Esophagus muscularis mucosa (tissue), 4 donors: ENCODE measurements around the gene MMP10. TPM values are rescaled to one million over a fixed set of nuclear protein-coding genes. Genes with fewer than 3 reads are reported as not detected.

Experiments used
- DNase-seq: peaks from one replicate; pipeline ENCODE4 v3.0.0-alpha.2; 2017; ENCODE audit errors: extremely low spot score
- H3K27ac ChIP-seq, 4 donors: fragments of 200-600 bp; sonication (generic); replicated peaks in 1 of 4; 1 replicate in 3 of 4; 2 replicates in 1 of 4; pipeline ENCODE4 v1.5.1; 2016 to 2019; ENCODE audit warnings: mild to moderate bottlenecking in 1 of 4
- H3K27me3 ChIP-seq, 4 donors: fragments of 200-600 bp; sonication (generic); one replicate each; pipeline versions ENCODE4 v1.5.1 to v1.6.0; 2016 to 2019
- H3K36me3 ChIP-seq, 4 donors: fragments of 200-600 bp; sonication (generic); one replicate each; pipeline ENCODE4 v1.5.1; 2016 to 2019
- H3K4me1 ChIP-seq, 4 donors: fragments of 200-600 bp; sonication (generic); one replicate each; pipeline ENCODE4 v1.5.1; 2016 to 2019
- H3K4me3 ChIP-seq, 4 donors: fragments of 200-600 bp; sonication (generic); 1 replicate in 2 of 4; 2 replicates in 2 of 4; pipeline ENCODE4 v1.5.1; 2016 to 2019; ENCODE audit warnings: mild to moderate bottlenecking in 4 of 4, moderate library complexity in 1 of 4
- H3K9me3 ChIP-seq, 4 donors: fragments of 200-600 bp; sonication (generic); 1 replicate in 3 of 4; 2 replicates in 1 of 4; pipeline ENCODE4 v1.5.1; 2016 to 2019
- EP300 ChIP-seq: sonication (generic); formaldehyde crosslinking; IDR thresholded peaks from one replicate; pipeline ENCODE4 v1.6.1; 2017; ENCODE audit warnings: antibody characterized with exemption
- POLR2A ChIP-seq: fragments of 450-650 bp; IDR thresholded peaks from one replicate; pipeline ENCODE4 v1.6.1; 2017; ENCODE audit warnings: antibody characterized with exemption, moderate library complexity, mild to moderate bottlenecking, low read depth
- POLR2AphosphoS5 ChIP-seq, 2 donors: sonication (generic); formaldehyde crosslinking; IDR thresholded peaks; one replicate each; pipeline ENCODE4 v1.6.1; 2017; ENCODE audit warnings: antibody characterized with exemption in 2 of 2
- WGBS: methylation state at CpG from one replicate; pipeline ENCODE4 v1.1.5; 2018; 5-methylcytosine and 5-hydroxymethylcytosine counted together
- intact Hi-C: fragments of 100-400 bp; cut with DNase I; formaldehyde crosslinking; loops from one replicate; pipeline ENCODE4 v1.15.1; 2023
- total RNA-seq, 4 donors: library from RNA; depleted of rRNA; stranded (reverse); fragments of >200 nt; gene quantifications; one replicate each; pipeline versions ENCODE4 v1.1.0 to v1.2.1, GENCODE V29; 2016
- TF ChIP-seq, protein P1 (sequence below), 3 experiments: fragments of 200-600 bp in 2 of 3; fragments of 450-650 bp in 1 of 3; sonication (generic) in 2 of 3; IDR thresholded peaks; one replicate each; pipeline ENCODE4 v1.5.1; 2017 to 2019; ENCODE audit warnings: antibody characterized with exemption in 3 of 3, mild to moderate bottlenecking in 2 of 3, moderate library complexity in 1 of 3

MMP10 gene
- total RNA-seq, 4 donors from 2014 or later, result not detected

DNA sequence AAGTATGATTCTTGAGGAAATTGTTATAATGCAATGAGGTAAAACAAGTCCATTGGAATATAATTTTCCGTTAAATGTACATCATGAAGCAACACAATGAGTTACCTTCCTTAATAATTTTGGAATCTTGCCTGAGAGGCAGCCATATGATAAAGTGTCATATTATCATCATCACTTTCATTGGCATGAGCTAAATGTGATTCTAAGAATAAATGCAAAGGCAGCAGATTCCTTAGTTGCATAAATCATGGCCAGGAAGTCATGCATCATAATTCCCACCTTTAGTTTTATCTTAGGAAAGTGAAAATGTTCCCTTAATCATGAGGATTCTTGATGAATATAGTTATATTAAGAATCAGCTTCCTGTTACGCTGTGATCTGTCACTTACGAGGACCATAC is 31.8 kb upstream of the MMP10 start:
- WGBS, result 66% methylated on average over 3 of the region's 3 CpGs
- Histone ChIP-seq H3K9me3 (no peaks in the 10 kb centered on the region), H3K4me1 (no peaks in the 10 kb centered on the region), H3K27me3 (peaks cover 0 to 7% (median 0%) of the 10 kb centered on the region in 4 donors), H3K4me3 (no peak overlapping the region), H3K27ac (no peak overlapping the region), H3K36me3 (no peaks in the 10 kb centered on the region)
- no peak for DNase-seq
- TF ChIP-seq POLR2A (no peak), POLR2AphosphoS5 (IDR thresholded peaks at IDR 0.05) (no peak), EP300 (no peak)
- TF ChIP-seq, protein P1, sequence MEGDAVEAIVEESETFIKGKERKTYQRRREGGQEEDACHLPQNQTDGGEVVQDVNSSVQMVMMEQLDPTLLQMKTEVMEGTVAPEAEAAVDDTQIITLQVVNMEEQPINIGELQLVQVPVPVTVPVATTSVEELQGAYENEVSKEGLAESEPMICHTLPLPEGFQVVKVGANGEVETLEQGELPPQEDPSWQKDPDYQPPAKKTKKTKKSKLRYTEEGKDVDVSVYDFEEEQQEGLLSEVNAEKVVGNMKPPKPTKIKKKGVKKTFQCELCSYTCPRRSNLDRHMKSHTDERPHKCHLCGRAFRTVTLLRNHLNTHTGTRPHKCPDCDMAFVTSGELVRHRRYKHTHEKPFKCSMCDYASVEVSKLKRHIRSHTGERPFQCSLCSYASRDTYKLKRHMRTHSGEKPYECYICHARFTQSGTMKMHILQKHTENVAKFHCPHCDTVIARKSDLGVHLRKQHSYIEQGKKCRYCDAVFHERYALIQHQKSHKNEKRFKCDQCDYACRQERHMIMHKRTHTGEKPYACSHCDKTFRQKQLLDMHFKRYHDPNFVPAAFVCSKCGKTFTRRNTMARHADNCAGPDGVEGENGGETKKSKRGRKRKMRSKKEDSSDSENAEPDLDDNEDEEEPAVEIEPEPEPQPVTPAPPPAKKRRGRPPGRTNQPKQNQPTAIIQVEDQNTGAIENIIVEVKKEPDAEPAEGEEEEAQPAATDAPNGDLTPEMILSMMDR (IDR thresholded peaks at IDR 0.05), result no peak
- intact Hi-C loops, result no loop called here

GRCh38 chr11:102810950-102811660 is 30.7 kb upstream of the MMP10 start:
- intact Hi-C loops, result no loop called here
- no peak for DNase-seq
- H3K27ac ChIP-seq, result no peak overlapping the region
- H3K9me3 ChIP-seq, result no peaks in the 10 kb centered on the region
- H3K36me3 ChIP-seq, result no peaks in the 10 kb centered on the region
- 0% methylated on average over 3 of the region's 3 CpGs for WGBS
- TF ChIP-seq POLR2AphosphoS5 (IDR thresholded peaks at IDR 0.05) (no peak), EP300 (no peak), POLR2A (no peak)
- TF ChIP-seq, protein P1 (IDR thresholded peaks at IDR 0.05), result peak in 2 of 3 experiments; percentile 16 to 20
- peaks cover 0 to 7% (median 0%) of the 10 kb centered on the region in 4 donors for H3K27me3 ChIP-seq
- no peak overlapping the region for H3K4me3 ChIP-seq
- no peaks in the 10 kb centered on the region for H3K4me1 ChIP-seq

DNA sequence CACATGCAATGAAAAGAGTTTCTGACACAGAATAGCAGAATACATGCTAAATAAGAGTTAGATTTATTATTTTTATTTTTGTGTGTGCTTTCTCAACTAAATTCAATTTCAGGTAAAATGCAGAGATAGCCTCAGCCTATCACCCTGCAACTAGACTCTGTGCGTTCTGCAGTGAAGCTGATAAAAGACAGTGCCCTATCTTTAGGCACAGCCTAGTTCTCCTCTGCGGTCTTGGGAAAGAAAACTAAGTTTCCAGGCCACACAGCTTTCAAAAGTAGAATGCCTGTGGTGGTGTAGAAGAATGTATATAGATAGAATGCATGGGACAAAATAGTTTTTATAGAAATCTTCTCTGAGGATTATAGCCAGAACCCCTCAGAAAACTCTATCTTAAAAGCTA is 29.5 kb upstream of the MMP10 start:
- no peak for TF ChIP-seq POLR2A
- TF ChIP-seq, protein P1 (IDR thresholded peaks at IDR 0.05), result no peak
- TF ChIP-seq POLR2AphosphoS5 (IDR thresholded peaks at IDR 0.05), result no peak
- TF ChIP-seq EP300, result no peak
- H3K4me1 ChIP-seq, result no peaks in the 10 kb centered on the region
- peaks cover 0 to 7% (median 0%) of the 10 kb centered on the region in 4 donors for H3K27me3 ChIP-seq

DNA sequence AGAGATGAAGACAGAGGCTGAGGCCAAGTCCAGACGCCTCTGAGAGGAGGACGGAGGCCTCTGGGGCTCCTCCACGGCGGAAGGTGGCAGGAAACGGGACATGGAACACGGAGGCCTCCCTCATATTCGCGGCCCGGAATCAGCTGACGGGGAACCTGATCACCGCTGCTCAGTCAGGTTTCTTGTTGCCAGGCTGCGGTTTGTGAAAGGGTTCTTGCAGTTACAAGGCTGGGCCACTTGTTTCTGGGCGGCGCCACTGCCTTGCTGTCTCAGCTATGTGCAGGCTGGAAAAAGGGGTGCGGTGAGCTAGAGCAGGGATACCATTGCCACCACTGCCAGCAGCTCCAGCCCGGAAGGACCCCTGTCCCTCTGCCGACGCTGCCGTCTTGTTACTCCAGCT is 27.5 kb upstream of the MMP10 start:
- no peak overlapping the region for H3K27ac ChIP-seq
- no peaks in the 10 kb centered on the region for H3K36me3 ChIP-seq
- no peaks in the 10 kb centered on the region for H3K9me3 ChIP-seq
- intact Hi-C loops, result no loop called here
- TF ChIP-seq, protein P1 (IDR thresholded peaks at IDR 0.05), result peak in 1 of 3 experiments; percentile 6
- no peak for TF ChIP-seq POLR2A
- no peaks in the 10 kb centered on the region for H3K4me1 ChIP-seq
- H3K27me3 ChIP-seq, result peaks cover 0 to 7% (median 0%) of the 10 kb centered on the region in 4 donors
- 60% methylated on average over 5 of the region's 19 CpGs for WGBS
- DNase-seq, result no peak
- H3K4me3 ChIP-seq, result no peak overlapping the region

More for the DNA sequence above, 29.5 kb upstream of the MMP10 start:
- intact Hi-C loops, result no loop called here
- H3K9me3 ChIP-seq, result no peaks in the 10 kb centered on the region
- no peak for DNase-seq
- WGBS, result 87% methylated on average over 2 of the region's 2 CpGs
- no peak overlapping the region for H3K27ac ChIP-seq
- H3K36me3 ChIP-seq, result no peaks in the 10 kb centered on the region
- no peak overlapping the region for H3K4me3 ChIP-seq

DNA sequence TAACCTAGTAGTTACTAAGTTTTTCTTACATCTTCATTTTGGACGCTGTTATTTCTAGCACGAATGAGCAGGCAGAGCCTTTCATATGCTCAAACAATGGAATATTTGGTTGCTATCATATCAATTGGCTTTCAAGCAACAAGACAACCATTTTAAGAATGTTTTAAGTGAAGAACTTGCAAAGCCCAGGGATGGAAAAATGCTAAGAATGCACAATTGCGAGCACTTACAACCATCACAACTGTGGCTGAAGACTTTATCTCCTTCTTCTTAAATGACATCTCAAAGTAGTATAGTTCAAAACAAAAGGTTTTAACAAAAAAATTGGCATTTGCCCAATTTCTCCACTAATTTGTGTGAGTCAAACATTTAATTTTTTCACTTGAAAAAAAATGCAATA is 25.9 kb upstream of the MMP10 start:
- Histone ChIP-seq H3K4me1 (no peaks in the 10 kb centered on the region), H3K27me3 (peaks cover 0 to 7% (median 0%) of the 10 kb centered on the region in 4 donors), H3K4me3 (no peak overlapping the region), H3K9me3 (no peaks in the 10 kb centered on the region), H3K27ac (no peak overlapping the region), H3K36me3 (no peaks in the 10 kb centered on the region)
- intact Hi-C loops, result no loop called here
- no peak for DNase-seq
- TF ChIP-seq EP300, result no peak
- no peak for TF ChIP-seq POLR2A
- no peak for TF ChIP-seq POLR2AphosphoS5 (IDR thresholded peaks at IDR 0.05)
- TF ChIP-seq, protein P1 (IDR thresholded peaks at IDR 0.05), result no peak
- WGBS, result 67% methylated on average over 3 of the region's 3 CpGs
